Measurements from ENCODE around the gene GSTM2.

The GSTM2 gene

GRCh38 chr1:109667452-109668122, at the start of gene GSTM2:
Gene GSTM2, plus strand, starts transcription at chr1:109668057. Its CDS starts 59 bp downstream, at chr1:109668116.
- no peak for TF ChIP-seq GATA3 (IDR thresholded peaks at IDR 0.05; ENCODE audit: low read depth, low read length)

GRCh38 chr1:109618661-109619575, 48.9 kb upstream of the GSTM2 start:
- TF ChIP-seq GATA2 (IDR thresholded peaks at IDR 0.05; ENCODE audit: low read depth, low read length) (no peak), GATA3 (IDR thresholded peaks at IDR 0.05; ENCODE audit: low read depth, low read length) (no peak)

GRCh38 chr1:109619576-109620400, 48.1 kb upstream of the GSTM2 start, which contains the start of the genes AMPD2 and GNAT2:
Gene AMPD2, plus strand, starts transcription at chr1:109619837. Its CDS starts 1,339 bp downstream, at chr1:109621176.
Gene GNAT2, minus strand, starts transcription at chr1:109619616. Its CDS starts 6,746 bp downstream, at chr1:109612870.
- TF ChIP-seq GATA2 (IDR thresholded peaks at IDR 0.05; ENCODE audit: low read depth, low read length), result no peak
- no peak for TF ChIP-seq GATA3 (IDR thresholded peaks at IDR 0.05; ENCODE audit: low read depth, low read length)

- TF ChIP-seq GATA2 (IDR thresholded peaks at IDR 0.05; ENCODE audit: low read depth, low read length), result no peak
- TF ChIP-seq GATA3 (IDR thresholded peaks at IDR 0.05; ENCODE audit: low read depth, low read length), result no peak
These were observed 47.5 kb upstream of the GSTM2 start for GRCh38 chr1:109620401-109620791.

- no peak for TF ChIP-seq GATA3 (IDR thresholded peaks at IDR 0.05; ENCODE audit: low read depth, low read length)
- no peak for TF ChIP-seq GATA2 (IDR thresholded peaks at IDR 0.05; ENCODE audit: low read depth, low read length)
These were observed 47.0 kb upstream of the GSTM2 start for GRCh38 chr1:109620841-109621286.

- TF ChIP-seq GATA3 (IDR thresholded peaks at IDR 0.05; ENCODE audit: low read depth, low read length) (no peak), GATA2 (IDR thresholded peaks at IDR 0.05; ENCODE audit: low read depth, low read length) (no peak)
These were observed 46.3 kb upstream of the GSTM2 start for GRCh38 chr1:109621379-109622136.

GRCh38 chr1:109622137-109622892, 45.5 kb upstream of the GSTM2 start:
- TF ChIP-seq GATA3 (IDR thresholded peaks at IDR 0.05; ENCODE audit: low read depth, low read length) (no peak), GATA2 (IDR thresholded peaks at IDR 0.05; ENCODE audit: low read depth, low read length) (no peak)

GRCh38 chr1:109622895-109623294, 45.0 kb upstream of the GSTM2 start:
- TF ChIP-seq GATA3 (IDR thresholded peaks at IDR 0.05; ENCODE audit: low read depth, low read length) (no peak), GATA2 (IDR thresholded peaks at IDR 0.05; ENCODE audit: low read depth, low read length) (no peak)

GRCh38 chr1:109623601-109624161, 44.2 kb upstream of the GSTM2 start:
- no peak for TF ChIP-seq GATA3 (IDR thresholded peaks at IDR 0.05; ENCODE audit: low read depth, low read length)
- no peak for TF ChIP-seq GATA2 (IDR thresholded peaks at IDR 0.05; ENCODE audit: low read depth, low read length)

- TF ChIP-seq GATA3 (IDR thresholded peaks at IDR 0.05; ENCODE audit: low read depth, low read length), result no peak
- TF ChIP-seq GATA2 (IDR thresholded peaks at IDR 0.05; ENCODE audit: low read depth, low read length), result no peak
These were observed 43.5 kb upstream of the GSTM2 start for GRCh38 chr1:109624201-109625010.

GRCh38 chr1:109625176-109625575, 42.7 kb upstream of the GSTM2 start:
- TF ChIP-seq GATA2 (IDR thresholded peaks at IDR 0.05; ENCODE audit: low read depth, low read length) (no peak), GATA3 (IDR thresholded peaks at IDR 0.05; ENCODE audit: low read depth, low read length) (no peak)

Measured in SH-SY5Y (cell line).